OCI-LY3 (cell line): ENCODE results near the gene WIF1.

ENCODE experiments used
- H2AFZ ChIP-seq: fragments of 200-600, 300-600 bp; shearing (Covaris generic); 2 replicates; pipeline ENCODE4 v1.6.0; 2014; ENCODE audit warnings: antibody characterized with exemption, low read depth, low read length
- H3K27ac ChIP-seq: fragments of 200-600, 300-600 bp; sonication (generic); 2 replicates; pipeline ENCODE4 v1.5.1; 2014; ENCODE audit warnings: mild to moderate bottlenecking, low read length, moderate library complexity, mixed read lengths
- H3K27me3 ChIP-seq: fragments of 200-600, 300-600 bp; sonication (generic); 2 replicates; pipeline ENCODE4 v1.6.1; 2014; ENCODE audit warnings: low read depth, low read length, mixed read lengths
- H3K36me3 ChIP-seq: fragments of 200-600, 300-600 bp; sonication (generic); replicated peaks from 2 replicates; pipeline ENCODE3; 2014; ENCODE audit warnings: low read depth, low read length, mixed read lengths
- H3K4me1 ChIP-seq: fragments of 300-600, 200-600 bp; sonication (generic); 2 replicates; pipeline ENCODE4 v1.6.1; 2014; ENCODE audit warnings: low read length, mixed read lengths
- H3K4me2 ChIP-seq: fragments of 200-600, 300-600 bp; sonication (generic); 2 replicates; pipeline ENCODE4 v1.6.1; 2014; ENCODE audit warnings: low read length, mixed read lengths
- H3K4me3 ChIP-seq: fragments of 300-600, 200-600 bp; sonication (generic); 2 replicates; pipeline ENCODE4 v1.5.1; 2014; ENCODE audit warnings: antibody characterized with exemption, mild to moderate bottlenecking, low read length, moderate library complexity
- H3K79me2 ChIP-seq: fragments of 300-600, 200-600 bp; shearing (Covaris generic); 2 replicates; pipeline ENCODE4 v1.6.1; 2014; ENCODE audit warnings: mild to moderate bottlenecking, low read length, mixed read lengths
- H3K9ac ChIP-seq: fragments of 300-600, 200-600 bp; shearing (Covaris generic); 2 replicates; pipeline ENCODE4 v1.6.0; 2014; ENCODE audit warnings: mild to moderate bottlenecking, low read length, moderate library complexity
- H3K9me3 ChIP-seq: fragments of 200-600, 300-600 bp; shearing (Covaris generic); 2 replicates; pipeline ENCODE4 v1.6.1; 2014; ENCODE audit warnings: low read length, mixed read lengths; ENCODE audit not compliant: insufficient read depth
- H4K20me1 ChIP-seq: fragments of 200-600, 300-600 bp; sonication (generic); 2 replicates; pipeline ENCODE4 v1.6.1; 2016; ENCODE audit warnings: low read length, mixed read lengths; ENCODE audit not compliant: insufficient read depth
- CTCF ChIP-seq: fragments of 200-600, 300-600 bp; sonication (generic); IDR thresholded peaks from 2 replicates; pipeline ENCODE4 v1.5.1; 2014; ENCODE audit warnings: antibody characterized with exemption, low read length, low read depth
- EZH2phosphoT487 ChIP-seq: fragments of 200-600 bp; shearing (Covaris generic); IDR thresholded peaks from 2 replicates; pipeline ENCODE4 v1.6.1; 2018; ENCODE audit warnings: antibody characterized with exemption, mixed run types, low read depth

Gene WIF1

DNA sequence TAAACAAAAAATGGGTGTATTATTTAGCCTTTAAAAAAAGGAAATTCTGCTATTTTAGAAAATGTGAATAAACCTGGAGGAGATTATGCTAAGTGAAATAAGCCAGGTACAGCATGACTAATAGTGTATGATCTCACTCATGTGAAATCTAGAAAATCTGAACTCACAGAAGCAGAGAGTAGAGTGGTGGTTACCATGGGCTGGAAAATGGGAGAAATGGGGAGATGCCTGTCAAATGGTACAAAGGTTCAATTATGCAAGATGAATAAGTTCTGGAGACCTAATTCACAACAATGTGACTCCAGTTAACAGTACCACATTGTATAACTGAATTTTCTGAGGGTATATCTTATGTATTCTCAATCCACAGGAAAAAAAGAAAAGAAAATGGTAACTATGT lies 30.9 kb upstream of the WIF1 start:
- Histone ChIP-seq H3K4me1 (peaks cover 22% of the 10 kb centered on the region), H3K79me2 (no peaks in the 10 kb centered on the region), H3K27ac (no peak overlapping the region), H3K27me3 (no peaks in the 10 kb centered on the region), H3K36me3 (no peaks in the 10 kb centered on the region), H2AFZ (no peak overlapping the region), H3K4me2 (no peak overlapping the region), H3K9ac (no peak overlapping the region), H3K9me3 (no peaks in the 10 kb centered on the region), H3K4me3 (no peak overlapping the region), H4K20me1 (no peaks in the 10 kb centered on the region)
- TF ChIP-seq EZH2phosphoT487 (no peak), CTCF (no peak)

- TF ChIP-seq CTCF, result no peak
- TF ChIP-seq EZH2phosphoT487, result no peak
- Histone ChIP-seq H3K9ac (no peak overlapping the region), H3K4me3 (no peak overlapping the region), H4K20me1 (no peaks in the 10 kb centered on the region), H3K79me2 (no peaks in the 10 kb centered on the region), H3K36me3 (no peaks in the 10 kb centered on the region), H3K4me2 (no peak overlapping the region), H3K4me1 (no peaks in the 10 kb centered on the region), H3K9me3 (no peaks in the 10 kb centered on the region), H3K27ac (no peak overlapping the region), H2AFZ (no peak overlapping the region), H3K27me3 (no peaks in the 10 kb centered on the region)
These were observed 26.3 kb upstream of the WIF1 start for GRCh38 chr12:65147312-65147905.

GRCh38 chr12:65140738-65141137 lies 19.6 kb upstream of the WIF1 start:
- TF ChIP-seq CTCF (no peak), EZH2phosphoT487 (no peak)
- Histone ChIP-seq H3K4me3 (no peak overlapping the region), H3K27ac (no peak overlapping the region), H3K9me3 (peaks cover 4% of the 10 kb centered on the region; the same call in 1 of the 2 replicates), H3K4me1 (peaks cover 6% of the 10 kb centered on the region; the same call in 1 of the 2 replicates), H3K4me2 (no peak overlapping the region), H3K36me3 (no peaks in the 10 kb centered on the region), H4K20me1 (no peaks in the 10 kb centered on the region), H3K27me3 (no peaks in the 10 kb centered on the region), H2AFZ (no peak overlapping the region), H3K9ac (no peak overlapping the region), H3K79me2 (no peaks in the 10 kb centered on the region)

- peak overlapping the region; percentile 45; the same call in 1 of the 2 replicates for H2AFZ ChIP-seq
- H3K4me2 ChIP-seq, result no peak overlapping the region
These were observed 18.3 kb upstream of the WIF1 start for GRCh38 chr12:65139389-65139788.

More at GRCh38 chr12:65139389-65139788, 18.3 kb upstream of the WIF1 start:
- Histone ChIP-seq H3K36me3 (no peaks in the 10 kb centered on the region), H4K20me1 (no peaks in the 10 kb centered on the region), H3K79me2 (no peaks in the 10 kb centered on the region), H3K27me3 (no peaks in the 10 kb centered on the region), H3K4me1 (peaks cover 6% of the 10 kb centered on the region; the same call in 1 of the 2 replicates), H3K9me3 (peaks cover 4% of the 10 kb centered on the region; the same call in 1 of the 2 replicates), H3K27ac (no peak overlapping the region), H3K9ac (no peak overlapping the region), H3K4me3 (no peak overlapping the region)
- TF ChIP-seq EZH2phosphoT487 (no peak), CTCF (no peak)
